OCI-LY7 (cell line): ENCODE measurements around the gene CRYBG1. TPM values are rescaled to one million over a fixed set of nuclear protein-coding genes. Genes with fewer than 3 reads are reported as not detected.
A peak's percentile ranks its signal among the peaks of the same experiment; 100 is the strongest.

Experiments used
- BruUV-seq: library from RNA; stranded (reverse); fragments of 400-500 nt; replicated peaks from 2 replicates; lab custom pipeline; 2021; lab: Mats Ljungman, UMichigan
- CTCF ChIA-PET: fragments of 300-600 bp; sonication (Branson Sonifier 250); formaldehyde crosslinking; loops from one replicate; lab custom pipeline; 2022; ENCODE audit warnings: antibody characterized with exemption; ENCODE audit not compliant: unreplicated experiment; lab: Charles Lee
- POLR2A ChIA-PET: fragments of 300-600 bp; sonication (Branson Sonifier 250); formaldehyde crosslinking; loops from one replicate; lab custom pipeline; 2022; ENCODE audit warnings: antibody characterized with exemption; lab: Charles Lee
- DNase-seq: peaks from one replicate; pipeline ENCODE4 v3.0.0-alpha.2; 2015; ENCODE audit warnings: low spot score
- H2AFZ ChIP-seq: fragments of 200-600 bp; sonication (generic), shearing (Covaris generic); 2 replicates; pipeline ENCODE4 v1.6.1; 2014; ENCODE audit warnings: mild to moderate bottlenecking, antibody characterized with exemption, low read length, moderate library complexity
- H3K27ac ChIP-seq: fragments of 200-600 bp; sonication (generic); 2 replicates; pipeline ENCODE4 v1.5.1; 2014; ENCODE audit warnings: mixed run types, low read depth, mild to moderate bottlenecking, moderate library complexity, low read length, inconsistent platforms; ENCODE audit not compliant: poor library complexity, severe bottlenecking
- H3K36me3 ChIP-seq: fragments of 200-600 bp; sonication (generic); 2 replicates; pipeline ENCODE4 v1.6.1; 2014; ENCODE audit warnings: mild to moderate bottlenecking, antibody characterized with exemption, low read length, moderate library complexity, mixed read lengths; ENCODE audit not compliant: insufficient read depth
- H3K4me1 ChIP-seq: fragments of 200-600 bp; sonication (generic); 2 replicates; pipeline ENCODE4 v1.5.1; 2014; ENCODE audit warnings: mild to moderate bottlenecking, low read length; ENCODE audit not compliant: insufficient read depth, poor library complexity, severe bottlenecking
- H3K4me2 ChIP-seq: fragments of 200-600 bp; sonication (generic); 2 replicates; pipeline ENCODE4 v1.6.1; 2014; ENCODE audit warnings: mild to moderate bottlenecking, low read length
- H3K4me3 ChIP-seq: fragments of 200-600 bp; sonication (generic); 2 replicates; pipeline ENCODE4 v1.5.1; 2014; ENCODE audit warnings: mild to moderate bottlenecking, low read depth, low read length; ENCODE audit not compliant: poor library complexity, severe bottlenecking
- H3K79me2 ChIP-seq: fragments of 200-600 bp; sonication (generic); 2 replicates; pipeline ENCODE4 v1.6.1; 2016; ENCODE audit warnings: low read depth, mild to moderate bottlenecking, low read length, moderate library complexity, mixed read lengths; ENCODE audit not compliant: insufficient read depth
- H3K9me2 ChIP-seq: fragments of 200-600 bp; sonication (generic); 2 replicates; pipeline ENCODE4 v1.6.1; 2016; ENCODE audit warnings: mild to moderate bottlenecking, low read length, mixed read lengths; ENCODE audit not compliant: insufficient read depth
- H3K9me3 ChIP-seq: fragments of 200-600 bp; sonication (generic); 2 replicates; pipeline ENCODE4 v1.6.1; 2014; ENCODE audit warnings: mild to moderate bottlenecking, mixed run types, low read length, mixed read lengths
- H4K20me1 ChIP-seq: fragments of 200-600 bp; sonication (generic); 2 replicates; pipeline ENCODE4 v1.6.1; 2014; ENCODE audit warnings: mild to moderate bottlenecking, antibody characterized with exemption, low read length, moderate library complexity, mixed read lengths; ENCODE audit not compliant: insufficient read depth
- EZH2phosphoT487 ChIP-seq: fragments of 200-600 bp; sonication (generic); IDR thresholded peaks from 2 replicates; pipeline ENCODE4 v1.6.1; 2018; ENCODE audit warnings: low read depth, borderline replicate concordance, mild to moderate bottlenecking, mixed run types, antibody characterized with exemption, low read length, moderate library complexity, mixed read lengths
- intact Hi-C: fragments of 100-400 bp; cut with micrococcal nuclease; formaldehyde crosslinking; loops from one replicate; pipeline ENCODE4 v1.10.0; 2022; ENCODE audit not compliant: unreplicated experiment
- total RNA-seq, 2 experiments: library from RNA; depleted of rRNA in 1 of 2; stranded (reverse); fragments of >200 nt in 1 of 2; shearing (Covaris generic) in 1 of 2; gene quantifications; 2 replicates each; pipeline ENCODE4 v1.2.3, GENCODE V29; 2014 to 2022
- TF ChIP-seq, protein P1 (sequence below): fragments of 200-600 bp; sonication (generic); conservative IDR thresholded peaks from 2 replicates; pipeline ENCODE4 v1.5.1; 2014; ENCODE audit warnings: mild to moderate bottlenecking, antibody characterized with exemption, low read length, moderate library complexity, mixed read lengths

Gene CRYBG1
- total RNA-seq, 2 experiments from 2014 or later: 41.7 to 66.2 TPM

DNA sequence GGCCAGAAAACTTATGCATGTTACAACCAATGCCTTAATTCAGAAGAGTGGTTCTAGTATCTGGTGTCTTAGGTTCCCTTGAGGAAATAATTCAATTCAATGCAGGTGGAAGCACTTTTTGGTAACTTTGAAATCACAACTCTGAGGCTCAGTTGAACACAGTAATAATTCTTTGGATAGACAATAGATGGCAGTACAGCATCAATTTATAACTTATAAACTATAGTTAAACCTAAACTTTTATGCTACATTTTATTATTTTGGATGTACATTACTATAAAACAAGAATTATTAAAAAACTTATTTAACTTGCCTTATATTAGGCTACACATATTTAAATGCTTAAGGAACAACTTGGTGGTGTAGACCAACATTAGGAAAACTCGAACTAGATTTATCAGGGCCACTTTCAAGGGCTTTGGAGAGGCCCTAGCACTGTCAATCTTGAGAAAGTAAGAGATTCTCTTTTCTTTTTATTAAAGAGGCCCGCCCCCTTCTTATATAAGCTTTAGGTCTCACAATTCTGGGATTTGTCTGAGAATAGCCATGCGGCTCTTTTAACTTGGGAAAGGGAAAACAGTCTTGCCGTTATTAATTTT lies 85.9 kb downstream of the CRYBG1 start:
- H3K79me2 ChIP-seq: no peaks in the 10 kb centered on the region
- H3K4me3 ChIP-seq: no peak overlapping the region
- no peaks in the 10 kb centered on the region for H3K9me2 ChIP-seq
- no peak overlapping the region for H3K4me2 ChIP-seq
- H3K4me1 ChIP-seq: no peaks in the 10 kb centered on the region
- no peaks in the 10 kb centered on the region for H4K20me1 ChIP-seq
- POLR2A ChIA-PET: no interaction called here
- CTCF ChIA-PET: no interaction called here
- peak; percentile 62 for DNase-seq
- no peaks in the 10 kb centered on the region for H3K9me3 ChIP-seq
- intact Hi-C loops: loop anchor here (2.0 to 10.0 kb wide), 3 partner anchors 241 to 962 kb away; no protein-coding TSS in a partner anchor
- TF ChIP-seq, protein P1, sequence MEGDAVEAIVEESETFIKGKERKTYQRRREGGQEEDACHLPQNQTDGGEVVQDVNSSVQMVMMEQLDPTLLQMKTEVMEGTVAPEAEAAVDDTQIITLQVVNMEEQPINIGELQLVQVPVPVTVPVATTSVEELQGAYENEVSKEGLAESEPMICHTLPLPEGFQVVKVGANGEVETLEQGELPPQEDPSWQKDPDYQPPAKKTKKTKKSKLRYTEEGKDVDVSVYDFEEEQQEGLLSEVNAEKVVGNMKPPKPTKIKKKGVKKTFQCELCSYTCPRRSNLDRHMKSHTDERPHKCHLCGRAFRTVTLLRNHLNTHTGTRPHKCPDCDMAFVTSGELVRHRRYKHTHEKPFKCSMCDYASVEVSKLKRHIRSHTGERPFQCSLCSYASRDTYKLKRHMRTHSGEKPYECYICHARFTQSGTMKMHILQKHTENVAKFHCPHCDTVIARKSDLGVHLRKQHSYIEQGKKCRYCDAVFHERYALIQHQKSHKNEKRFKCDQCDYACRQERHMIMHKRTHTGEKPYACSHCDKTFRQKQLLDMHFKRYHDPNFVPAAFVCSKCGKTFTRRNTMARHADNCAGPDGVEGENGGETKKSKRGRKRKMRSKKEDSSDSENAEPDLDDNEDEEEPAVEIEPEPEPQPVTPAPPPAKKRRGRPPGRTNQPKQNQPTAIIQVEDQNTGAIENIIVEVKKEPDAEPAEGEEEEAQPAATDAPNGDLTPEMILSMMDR: peak; percentile 90
- no peak for TF ChIP-seq EZH2phosphoT487
- no TSS peak for BruUV-seq
- no peaks in the 10 kb centered on the region for H3K36me3 ChIP-seq
- H3K27ac ChIP-seq: no peak overlapping the region
- peak overlapping the region; percentile 16; the same call in 1 of the 2 replicates for H2AFZ ChIP-seq

- H3K36me3 ChIP-seq: no peaks in the 10 kb centered on the region
- TF ChIP-seq EZH2phosphoT487: no peak
- TF ChIP-seq, protein P1: no peak
- H3K4me1 ChIP-seq: no peaks in the 10 kb centered on the region
- intact Hi-C loops: loop anchor here (2.0 to 10.0 kb wide), 3 partner anchors 240 to 962 kb away; no protein-coding TSS in a partner anchor
- no peak overlapping the region for H3K4me3 ChIP-seq
- H4K20me1 ChIP-seq: no peaks in the 10 kb centered on the region
- H2AFZ ChIP-seq: peak overlapping the region; percentile 16; the same call in 1 of the 2 replicates
- DNase-seq: no peak
- CTCF ChIA-PET: no interaction called here
- H3K4me2 ChIP-seq: no peak overlapping the region
- H3K9me2 ChIP-seq: no peaks in the 10 kb centered on the region
- H3K27ac ChIP-seq: no peak overlapping the region
- no peaks in the 10 kb centered on the region for H3K9me3 ChIP-seq
- no peaks in the 10 kb centered on the region for H3K79me2 ChIP-seq
- BruUV-seq: no TSS peak
- POLR2A ChIA-PET: no interaction called here
Measured at GRCh38 chr6:106446983-106447382, 86.5 kb downstream of the CRYBG1 start.

- POLR2A ChIA-PET: no interaction called here
- CTCF ChIA-PET: interaction anchor here (0.8 to 2.0 kb wide), 4 partner anchors 11 to 119 kb away, joined by 3 to 7 read pairs (median 4); no protein-coding TSS in a partner anchor
- Histone ChIP-seq H3K79me2 (no peaks in the 10 kb centered on the region), H3K4me1 (no peaks in the 10 kb centered on the region), H2AFZ (no peak overlapping the region), H3K36me3 (no peaks in the 10 kb centered on the region), H3K27ac (no peak overlapping the region), H3K4me2 (no peak overlapping the region), H3K4me3 (no peak overlapping the region), H3K9me3 (no peaks in the 10 kb centered on the region), H3K9me2 (no peaks in the 10 kb centered on the region), H4K20me1 (no peaks in the 10 kb centered on the region)
- DNase-seq: no peak
- intact Hi-C loops: loop anchor here (2.0 to 10.0 kb wide), 3 partner anchors 239 to 963 kb away; no protein-coding TSS in a partner anchor
- no peak for TF ChIP-seq EZH2phosphoT487
- TF ChIP-seq, protein P1: no peak
- BruUV-seq: no TSS peak
Measured at GRCh38 chr6:106448000-106448426, 87.5 kb downstream of the CRYBG1 start.
